ENCODE measurements around the gene TMEM132E.

Gene TMEM132E

GRCh38 chr17:34665819-34666763, 86.7 kb downstream of the TMEM132E start:
- Histone ChIP-seq H3K4me3 (ENCODE audit: low read length in 2 of 2) (no peak overlapping the region), H3K27me3 (ENCODE audit: control insufficient read depth in 1 of 2, insufficient read depth in 2 of 2, low read length in 2 of 2) (peaks cover 8 to 32% of the 10 kb centered on the region in 2 donors), H3K4me1 (ENCODE audit: control insufficient read depth, insufficient read depth, low read length) (no peaks in the 10 kb centered on the region), H3K27ac (ENCODE audit: low read length) (no peak overlapping the region), H3K36me3 (ENCODE audit: control insufficient read depth in 2 of 2, insufficient read depth in 2 of 2, low read length in 2 of 2) (no peaks in the 10 kb centered on the region), H3K9me3 (ENCODE audit: control insufficient read depth in 2 of 2, low read length in 2 of 2) (no peaks in the 10 kb centered on the region), H3K9ac (ENCODE audit: low read length in 2 of 2) (no peak overlapping the region)

- Histone ChIP-seq H3K4me3 (ENCODE audit: low read length in 2 of 2) (no peak overlapping the region), H3K36me3 (ENCODE audit: control insufficient read depth in 2 of 2, insufficient read depth in 2 of 2, low read length in 2 of 2) (no peaks in the 10 kb centered on the region), H3K9me3 (ENCODE audit: control insufficient read depth in 2 of 2, low read length in 2 of 2) (no peaks in the 10 kb centered on the region), H3K27ac (ENCODE audit: low read length) (no peak overlapping the region), H3K27me3 (ENCODE audit: control insufficient read depth in 1 of 2, insufficient read depth in 2 of 2, low read length in 2 of 2) (peaks cover 8 to 30% of the 10 kb centered on the region in 2 donors), H3K9ac (ENCODE audit: low read length in 2 of 2) (no peak overlapping the region), H3K4me1 (ENCODE audit: control insufficient read depth, insufficient read depth, low read length) (no peaks in the 10 kb centered on the region)
These were observed 88.3 kb downstream of the TMEM132E start for GRCh38 chr17:34667656-34668055.

DNA sequence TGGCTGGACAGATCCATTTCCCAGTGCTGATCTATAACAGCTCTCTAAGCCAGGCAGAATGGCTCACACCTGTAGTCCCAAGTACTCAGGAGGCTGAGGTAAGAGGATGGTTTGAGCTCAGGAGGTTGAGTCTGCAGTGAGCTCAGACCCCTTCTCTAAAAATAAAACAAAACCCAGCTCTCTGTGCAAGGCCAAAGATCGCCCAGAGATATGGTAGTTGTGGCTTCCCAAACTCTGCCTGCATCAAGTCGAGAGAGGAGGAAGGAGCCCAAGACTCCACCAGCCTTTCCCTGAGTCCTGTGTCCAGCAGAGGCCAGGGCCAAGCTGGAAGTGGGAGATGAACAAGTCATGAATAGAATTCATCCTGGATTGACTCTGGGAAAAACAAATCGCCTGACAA, 88.8 kb downstream of the TMEM132E start:
- Histone ChIP-seq H3K9ac (ENCODE audit: low read length in 2 of 2) (no peak overlapping the region), H3K27me3 (ENCODE audit: control insufficient read depth in 1 of 2, insufficient read depth in 2 of 2, low read length in 2 of 2) (peaks cover 8 to 29% of the 10 kb centered on the region in 2 donors), H3K36me3 (ENCODE audit: control insufficient read depth in 2 of 2, insufficient read depth in 2 of 2, low read length in 2 of 2) (no peaks in the 10 kb centered on the region), H3K27ac (ENCODE audit: low read length) (no peak overlapping the region), H3K4me1 (ENCODE audit: control insufficient read depth, insufficient read depth, low read length) (no peaks in the 10 kb centered on the region), H3K9me3 (ENCODE audit: control insufficient read depth in 2 of 2, low read length in 2 of 2) (no peaks in the 10 kb centered on the region), H3K4me3 (ENCODE audit: low read length in 2 of 2) (no peak overlapping the region)

DNA sequence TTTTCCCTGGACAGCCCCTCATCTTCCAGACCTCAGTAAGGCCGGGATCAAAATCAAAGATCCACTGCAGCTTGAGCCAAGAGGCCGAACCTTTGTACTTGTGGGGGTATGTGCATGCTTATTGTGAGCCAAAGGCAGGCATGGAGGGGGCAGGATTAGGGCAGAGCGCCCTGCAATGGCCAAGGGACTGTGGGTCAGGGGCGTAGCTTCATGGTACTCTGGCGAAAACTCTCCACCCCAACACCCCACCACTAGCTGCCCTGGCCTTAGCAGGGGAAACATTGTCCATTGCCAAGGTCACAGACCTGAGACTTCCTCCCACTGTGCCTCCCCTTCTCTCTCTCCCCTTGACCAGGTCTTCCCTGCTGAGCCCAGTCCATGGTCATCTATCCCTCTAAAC, 90.1 kb downstream of the TMEM132E start:
- Histone ChIP-seq H3K9ac (ENCODE audit: low read length in 2 of 2) (no peak overlapping the region), H3K27ac (ENCODE audit: low read length) (no peak overlapping the region), H3K9me3 (ENCODE audit: control insufficient read depth in 2 of 2, low read length in 2 of 2) (no peaks in the 10 kb centered on the region), H3K4me1 (ENCODE audit: control insufficient read depth, insufficient read depth, low read length) (no peaks in the 10 kb centered on the region), H3K4me3 (ENCODE audit: low read length in 2 of 2) (no peak overlapping the region), H3K36me3 (ENCODE audit: control insufficient read depth in 2 of 2, insufficient read depth in 2 of 2, low read length in 2 of 2) (no peaks in the 10 kb centered on the region), H3K27me3 (ENCODE audit: control insufficient read depth in 1 of 2, insufficient read depth in 2 of 2, low read length in 2 of 2) (peaks cover 4 to 25% of the 10 kb centered on the region in 2 donors)

- Histone ChIP-seq H3K27ac (ENCODE audit: low read length) (no peak overlapping the region), H3K9ac (ENCODE audit: low read length in 2 of 2) (no peak overlapping the region), H3K36me3 (ENCODE audit: control insufficient read depth in 2 of 2, insufficient read depth in 2 of 2, low read length in 2 of 2) (no peaks in the 10 kb centered on the region), H3K27me3 (ENCODE audit: control insufficient read depth in 1 of 2, insufficient read depth in 2 of 2, low read length in 2 of 2) (peaks cover 4 to 24% of the 10 kb centered on the region in 2 donors), H3K4me3 (ENCODE audit: low read length in 2 of 2) (no peak overlapping the region), H3K4me1 (ENCODE audit: control insufficient read depth, insufficient read depth, low read length) (no peaks in the 10 kb centered on the region), H3K9me3 (ENCODE audit: control insufficient read depth in 2 of 2, low read length in 2 of 2) (no peaks in the 10 kb centered on the region)
These were observed 91.2 kb downstream of the TMEM132E start for GRCh38 chr17:34670618-34671017.

GRCh38 chr17:34671191-34671590, 91.8 kb downstream of the TMEM132E start:
- Histone ChIP-seq H3K4me1 (ENCODE audit: control insufficient read depth, insufficient read depth, low read length) (no peaks in the 10 kb centered on the region), H3K27ac (ENCODE audit: low read length) (no peak overlapping the region), H3K4me3 (ENCODE audit: low read length in 2 of 2) (no peak overlapping the region), H3K9ac (ENCODE audit: low read length in 2 of 2) (no peak overlapping the region), H3K36me3 (ENCODE audit: control insufficient read depth in 2 of 2, insufficient read depth in 2 of 2, low read length in 2 of 2) (no peaks in the 10 kb centered on the region), H3K9me3 (ENCODE audit: control insufficient read depth in 2 of 2, low read length in 2 of 2) (no peaks in the 10 kb centered on the region), H3K27me3 (ENCODE audit: control insufficient read depth in 1 of 2, insufficient read depth in 2 of 2, low read length in 2 of 2) (peaks cover 2 to 19% of the 10 kb centered on the region in 2 donors)

GRCh38 chr17:34672176-34672785, 92.9 kb downstream of the TMEM132E start:
- peaks cover 0 to 3% of the 10 kb centered on the region in 2 donors for H3K9me3 ChIP-seq (ENCODE audit: control insufficient read depth in 2 of 2, low read length in 2 of 2)
- no peak overlapping the region for H3K9ac ChIP-seq (ENCODE audit: low read length in 2 of 2)

GRCh38 chr17:34673516-34673915, 94.1 kb downstream of the TMEM132E start:
- H3K36me3 ChIP-seq (ENCODE audit: control insufficient read depth in 2 of 2, insufficient read depth in 2 of 2, low read length in 2 of 2) = no peaks in the 10 kb centered on the region
- no peak overlapping the region for H3K4me3 ChIP-seq (ENCODE audit: low read length in 2 of 2)
- no peaks in the 10 kb centered on the region for H3K4me1 ChIP-seq (ENCODE audit: control insufficient read depth, insufficient read depth, low read length)
- no peak overlapping the region for H3K9ac ChIP-seq (ENCODE audit: low read length in 2 of 2)
- peaks cover 0 to 10% of the 10 kb centered on the region in 2 donors for H3K27me3 ChIP-seq (ENCODE audit: control insufficient read depth in 1 of 2, insufficient read depth in 2 of 2, low read length in 2 of 2)
- peaks cover 0 to 3% of the 10 kb centered on the region in 2 donors for H3K9me3 ChIP-seq (ENCODE audit: control insufficient read depth in 2 of 2, low read length in 2 of 2)
- no peak overlapping the region for H3K27ac ChIP-seq (ENCODE audit: low read length)

More at GRCh38 chr17:34672176-34672785, 92.9 kb downstream of the TMEM132E start:
- no peaks in the 10 kb centered on the region for H3K4me1 ChIP-seq (ENCODE audit: control insufficient read depth, insufficient read depth, low read length)
- H3K27me3 ChIP-seq (ENCODE audit: control insufficient read depth in 1 of 2, insufficient read depth in 2 of 2, low read length in 2 of 2) = peaks cover 0 to 17% of the 10 kb centered on the region in 2 donors
- H3K36me3 ChIP-seq (ENCODE audit: control insufficient read depth in 2 of 2, insufficient read depth in 2 of 2, low read length in 2 of 2) = no peaks in the 10 kb centered on the region
- no peak overlapping the region for H3K4me3 ChIP-seq (ENCODE audit: low read length in 2 of 2)
- no peak overlapping the region for H3K27ac ChIP-seq (ENCODE audit: low read length)

GRCh38 chr17:34673995-34674890, 94.9 kb downstream of the TMEM132E start:
- Histone ChIP-seq H3K4me1 (ENCODE audit: control insufficient read depth, insufficient read depth, low read length) (no peaks in the 10 kb centered on the region), H3K4me3 (ENCODE audit: low read length in 2 of 2) (no peak overlapping the region), H3K36me3 (ENCODE audit: control insufficient read depth in 2 of 2, insufficient read depth in 2 of 2, low read length in 2 of 2) (no peaks in the 10 kb centered on the region), H3K9me3 (ENCODE audit: control insufficient read depth in 2 of 2, low read length in 2 of 2) (peaks cover 0 to 3% of the 10 kb centered on the region in 2 donors), H3K27me3 (ENCODE audit: control insufficient read depth in 1 of 2, insufficient read depth in 2 of 2, low read length in 2 of 2) (peaks cover 0 to 9% of the 10 kb centered on the region in 2 donors), H3K27ac (ENCODE audit: low read length) (no peak overlapping the region), H3K9ac (ENCODE audit: low read length in 2 of 2) (no peak overlapping the region)

DNA sequence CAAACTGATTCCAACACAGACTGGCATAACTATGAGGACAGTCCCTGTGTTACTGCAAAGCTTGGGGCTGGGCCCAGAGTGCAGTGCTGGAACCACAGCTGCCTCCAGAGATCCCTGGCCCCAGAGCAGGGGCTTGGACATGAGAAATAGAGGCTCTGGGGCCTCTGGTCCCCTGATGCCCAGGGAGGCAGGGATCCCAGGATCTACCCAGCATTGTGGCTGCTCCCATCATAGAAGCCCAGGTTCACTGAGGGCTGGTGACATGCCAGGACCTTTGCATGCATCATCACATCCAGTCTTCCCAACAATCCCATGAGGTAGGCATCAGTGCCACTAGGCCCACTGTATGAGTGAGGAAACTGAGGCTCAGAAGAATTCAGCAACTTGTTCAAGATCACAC, 95.8 kb downstream of the TMEM132E start:
- no peak overlapping the region for H3K27ac ChIP-seq (ENCODE audit: low read length)
- H3K9ac ChIP-seq (ENCODE audit: low read length in 2 of 2) = no peak overlapping the region
- peaks cover 0 to 3% of the 10 kb centered on the region in 2 donors for H3K9me3 ChIP-seq (ENCODE audit: control insufficient read depth in 2 of 2, low read length in 2 of 2)
- peaks cover 0 to 4% of the 10 kb centered on the region in 2 donors for H3K27me3 ChIP-seq (ENCODE audit: control insufficient read depth in 1 of 2, insufficient read depth in 2 of 2, low read length in 2 of 2)
- H3K4me1 ChIP-seq (ENCODE audit: control insufficient read depth, insufficient read depth, low read length) = no peaks in the 10 kb centered on the region
- no peak overlapping the region for H3K4me3 ChIP-seq (ENCODE audit: low read length in 2 of 2)
- H3K36me3 ChIP-seq (ENCODE audit: control insufficient read depth in 2 of 2, insufficient read depth in 2 of 2, low read length in 2 of 2) = no peaks in the 10 kb centered on the region

Data from stomach smooth muscle (tissue), 2 donors.